ENCODE data around the gene SF1. TPM values are rescaled to one million over a fixed set of nuclear protein-coding genes. Genes with fewer than 3 reads are reported as not detected.

SF1 gene
- total RNA-seq, 2 donors from 2014 or later, result 1,476 to 1,622 TPM

DNA sequence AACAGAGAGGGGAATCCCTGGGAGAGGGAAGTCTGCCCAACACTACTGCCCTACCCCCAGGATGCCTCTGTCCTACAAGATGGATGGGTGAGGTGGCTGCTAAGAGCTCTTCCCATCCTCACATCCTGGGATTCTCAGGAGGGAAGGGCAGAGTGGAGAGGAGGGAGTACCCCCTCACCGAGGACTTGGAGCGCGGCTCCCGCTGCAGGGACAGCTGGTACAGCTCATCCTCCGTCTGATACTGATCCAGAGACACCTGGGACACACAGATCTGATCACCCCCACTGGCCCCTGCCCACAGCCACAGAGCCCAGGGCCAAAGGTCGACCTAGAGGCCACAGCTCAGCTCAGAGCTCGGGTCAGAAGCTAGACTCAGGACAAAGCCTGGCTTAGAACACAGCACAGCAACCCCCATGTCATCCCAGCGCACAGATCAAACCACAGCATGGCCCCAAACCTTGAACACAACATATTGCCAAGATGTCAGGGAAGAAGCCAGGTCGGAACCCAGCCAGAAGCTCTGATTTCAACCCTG lies 42.5 kb downstream of the SF1 start:
- H3K27ac Mint-ChIP-seq, result peak overlapping the region; percentile 86
- ATAC-seq (no peak), DNase-seq (no peak)
- H3K36me3 Mint-ChIP-seq (ENCODE audit: low read depth), result peaks cover 7% of the 10 kb centered on the region
- no peaks in the 10 kb centered on the region for H3K9me3 ChIP-seq (ENCODE audit: control insufficient read depth, low read length, poor library complexity, severe bottlenecking)
- no peaks in the 10 kb centered on the region for H3K27me3 Mint-ChIP-seq
- no peak overlapping the region for H3K4me3 Mint-ChIP-seq
- peaks cover 26% of the 10 kb centered on the region for H3K4me1 Mint-ChIP-seq

DNA sequence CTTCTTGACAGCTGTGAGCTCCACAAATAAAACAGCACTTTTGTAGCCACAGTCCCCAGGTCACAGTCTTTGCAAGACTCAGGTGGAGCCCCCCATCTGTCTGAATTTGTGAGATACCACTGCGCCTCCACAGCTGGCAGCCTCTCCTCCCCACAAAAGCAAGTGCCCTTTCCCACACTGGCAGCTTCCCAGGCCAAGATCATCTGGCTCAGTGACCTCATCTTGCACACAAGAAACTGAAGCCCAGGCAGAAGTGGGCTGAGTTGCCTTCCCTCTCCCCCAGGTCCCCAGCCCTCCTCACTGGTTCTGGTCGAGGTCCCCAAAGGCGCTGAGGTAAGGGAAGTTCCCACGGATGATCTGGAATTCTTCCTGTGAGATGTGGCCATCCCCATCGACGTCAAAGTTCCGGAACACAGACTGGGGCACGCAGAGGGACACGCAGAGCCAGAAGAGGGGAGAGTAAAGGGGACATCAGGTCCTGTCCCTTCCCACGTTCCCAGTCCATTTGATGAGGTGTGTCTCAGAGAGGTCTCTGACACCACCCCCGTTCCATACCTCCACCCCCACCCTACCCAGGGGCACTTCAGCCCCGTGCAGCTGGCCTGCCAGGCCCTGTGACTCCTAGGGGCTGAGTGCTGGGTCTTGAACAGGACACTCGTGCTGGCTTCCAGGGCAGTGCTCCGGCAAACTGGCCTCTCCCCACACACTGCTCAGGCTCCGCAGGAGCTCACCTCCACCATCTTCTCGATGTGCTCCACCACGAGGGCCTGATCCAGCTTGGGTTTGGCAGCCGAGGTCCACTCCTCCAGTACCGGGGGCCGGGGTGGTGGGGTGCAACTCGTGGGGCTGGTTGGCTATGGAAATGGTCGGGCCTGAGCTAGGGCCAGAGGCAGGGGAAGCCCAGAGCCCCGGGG lies 43.3 kb downstream of the SF1 start:
- Mint-ChIP-seq H3K27ac (peak overlapping the region; percentile 86), H3K27me3 (no peaks in the 10 kb centered on the region), H3K4me1 (peaks cover 20% of the 10 kb centered on the region), H3K4me3 (no peak overlapping the region), H3K36me3 (ENCODE audit: low read depth) (peaks cover 2% of the 10 kb centered on the region)
- no peaks in the 10 kb centered on the region for H3K9me3 ChIP-seq (ENCODE audit: control insufficient read depth, low read length, poor library complexity, severe bottlenecking)
- no peak for DNase-seq
- no peak for ATAC-seq

DNA sequence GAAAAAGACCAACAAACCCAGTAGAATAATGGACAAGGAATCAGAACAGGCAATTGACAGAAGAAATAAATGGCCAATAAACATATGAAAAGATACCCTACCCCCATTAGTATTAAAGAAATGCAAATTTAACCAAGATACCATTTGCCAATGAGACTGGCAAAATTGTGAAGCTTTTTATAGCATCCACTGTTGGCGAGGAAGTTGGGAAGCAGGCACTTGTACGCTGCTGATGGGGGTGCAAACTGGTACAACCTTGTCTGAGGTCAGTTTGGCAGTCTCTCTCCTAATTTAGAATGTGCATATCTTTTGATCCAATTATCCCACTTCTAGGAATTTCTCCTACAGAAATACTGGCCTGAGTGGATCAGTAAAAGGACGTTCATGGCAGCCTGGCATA lies 46.7 kb downstream of the SF1 start:
- H3K9me3 ChIP-seq (ENCODE audit: control insufficient read depth, low read length, poor library complexity, severe bottlenecking), result no peaks in the 10 kb centered on the region
- Mint-ChIP-seq H3K4me3 (no peak overlapping the region), H3K27me3 (no peaks in the 10 kb centered on the region), H3K4me1 (peaks cover 13% of the 10 kb centered on the region), H3K36me3 (ENCODE audit: low read depth) (peaks cover 5% of the 10 kb centered on the region), H3K27ac (no peak overlapping the region)
- ATAC-seq (no peak), DNase-seq (no peak)

DNA sequence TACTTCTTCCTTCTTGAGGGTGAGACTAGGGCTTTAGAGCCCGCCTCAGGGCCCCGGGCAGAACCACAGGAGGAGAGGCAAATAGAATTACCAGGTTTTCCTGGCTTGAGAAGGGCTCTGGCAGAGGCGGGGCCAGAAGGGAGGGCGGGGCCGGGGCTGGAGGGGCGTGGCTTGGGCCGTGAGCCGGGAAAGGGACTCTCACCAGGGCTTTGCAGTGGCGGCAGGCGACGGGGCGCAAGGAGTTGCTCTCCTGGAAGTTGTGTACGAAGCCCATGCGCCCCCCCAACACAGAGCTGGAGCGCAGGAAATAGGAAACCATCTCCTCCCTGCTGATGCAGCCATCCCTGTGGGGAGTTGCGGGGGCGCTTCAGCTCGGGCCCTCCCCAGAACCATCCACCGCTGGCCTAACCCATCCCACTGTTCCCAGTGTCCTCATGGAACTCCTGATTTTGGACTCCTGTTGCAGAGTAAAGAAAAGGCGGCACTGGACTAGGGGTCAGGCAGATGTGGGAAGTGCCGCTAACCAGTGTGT lies 48.4 kb downstream of the SF1 start:
- DNase-seq (no peak), ATAC-seq (no peak)
- H3K36me3 Mint-ChIP-seq (ENCODE audit: low read depth), result peaks cover 5% of the 10 kb centered on the region
- H3K4me3 Mint-ChIP-seq, result no peak overlapping the region
- no peaks in the 10 kb centered on the region for H3K27me3 Mint-ChIP-seq
- H3K27ac Mint-ChIP-seq, result no peak overlapping the region
- no peaks in the 10 kb centered on the region for H3K9me3 ChIP-seq (ENCODE audit: control insufficient read depth, low read length, poor library complexity, severe bottlenecking)
- H3K4me1 Mint-ChIP-seq, result peaks cover 14% of the 10 kb centered on the region

DNA sequence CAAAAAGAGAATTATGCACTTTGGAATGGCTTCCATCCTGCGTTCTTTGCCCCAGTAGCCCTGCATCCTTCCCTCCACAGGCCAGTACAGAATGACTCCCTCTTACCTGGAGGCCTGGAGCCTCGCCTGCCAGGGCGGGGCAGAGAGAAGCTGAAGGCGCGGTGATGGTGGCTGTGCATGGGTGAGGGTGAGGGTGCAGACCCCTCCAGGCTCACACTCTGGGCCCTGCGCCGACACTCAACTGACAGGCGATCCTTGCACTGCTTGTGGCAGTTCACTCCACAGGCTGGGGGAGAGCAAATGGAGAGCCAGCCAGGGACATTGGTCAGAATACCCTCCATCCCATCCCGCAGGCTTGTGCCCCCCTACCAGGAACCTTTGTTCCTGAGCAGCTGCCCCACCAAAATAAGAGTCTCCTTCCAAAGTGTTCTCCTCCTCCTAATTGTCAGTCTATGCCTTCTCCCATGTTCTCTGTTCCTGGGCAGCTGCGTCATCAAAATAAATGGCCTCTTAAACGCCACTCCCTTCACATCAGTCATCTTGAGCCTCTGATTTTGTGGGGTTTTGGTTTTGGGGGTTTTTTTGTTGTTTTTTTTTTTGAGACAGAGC lies 49.5 kb downstream of the SF1 start:
- no peak overlapping the region for H3K4me3 Mint-ChIP-seq
- H3K27ac Mint-ChIP-seq, result no peak overlapping the region
- peaks cover 20% of the 10 kb centered on the region for H3K4me1 Mint-ChIP-seq
- no peak for DNase-seq
- H3K9me3 ChIP-seq (ENCODE audit: control insufficient read depth, low read length, poor library complexity, severe bottlenecking), result no peaks in the 10 kb centered on the region
- no peak for ATAC-seq
- peaks cover 5% of the 10 kb centered on the region for H3K36me3 Mint-ChIP-seq (ENCODE audit: low read depth)
- H3K27me3 Mint-ChIP-seq, result no peaks in the 10 kb centered on the region

DNA sequence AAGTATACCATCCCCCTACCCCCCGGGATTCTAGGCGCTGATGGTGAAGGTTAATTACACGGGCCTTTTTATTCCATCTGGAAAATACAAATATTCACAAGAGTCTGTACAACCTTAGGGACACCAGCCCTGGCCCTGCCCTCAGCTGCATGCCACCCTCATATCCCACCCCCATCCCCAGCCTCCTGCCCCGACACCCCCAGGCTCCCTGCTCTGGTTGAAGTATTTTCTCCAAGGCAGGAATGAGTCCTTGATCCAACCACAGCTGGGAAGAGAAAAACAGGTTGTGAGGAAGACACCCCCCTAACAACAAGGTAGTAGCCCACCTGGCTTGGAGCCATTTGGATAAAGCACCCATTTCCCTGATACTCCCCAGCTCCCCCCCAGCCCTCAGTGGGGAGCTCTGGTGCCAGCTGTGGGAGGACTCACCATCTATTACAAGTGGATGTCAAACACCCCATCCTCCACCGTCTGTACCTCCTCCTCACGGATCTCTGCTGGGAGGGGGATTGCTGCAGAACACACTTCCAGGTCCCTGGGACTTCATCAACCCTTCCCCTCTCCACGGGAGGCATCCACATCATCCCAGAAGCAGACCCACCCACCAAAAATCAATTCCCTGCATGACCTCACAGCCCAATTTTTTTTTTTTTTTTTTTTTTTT lies 51.3 kb downstream of the SF1 start:
- no peak for ATAC-seq
- Mint-ChIP-seq H3K27me3 (peaks cover 4% of the 10 kb centered on the region), H3K4me3 (no peak overlapping the region), H3K36me3 (ENCODE audit: low read depth) (peaks cover 7% of the 10 kb centered on the region), H3K27ac (peak overlapping the region; percentile 32), H3K4me1 (peaks cover 24% of the 10 kb centered on the region)
- H3K9me3 ChIP-seq (ENCODE audit: control insufficient read depth, low read length, poor library complexity, severe bottlenecking), result no peaks in the 10 kb centered on the region
- no peak for DNase-seq

DNA sequence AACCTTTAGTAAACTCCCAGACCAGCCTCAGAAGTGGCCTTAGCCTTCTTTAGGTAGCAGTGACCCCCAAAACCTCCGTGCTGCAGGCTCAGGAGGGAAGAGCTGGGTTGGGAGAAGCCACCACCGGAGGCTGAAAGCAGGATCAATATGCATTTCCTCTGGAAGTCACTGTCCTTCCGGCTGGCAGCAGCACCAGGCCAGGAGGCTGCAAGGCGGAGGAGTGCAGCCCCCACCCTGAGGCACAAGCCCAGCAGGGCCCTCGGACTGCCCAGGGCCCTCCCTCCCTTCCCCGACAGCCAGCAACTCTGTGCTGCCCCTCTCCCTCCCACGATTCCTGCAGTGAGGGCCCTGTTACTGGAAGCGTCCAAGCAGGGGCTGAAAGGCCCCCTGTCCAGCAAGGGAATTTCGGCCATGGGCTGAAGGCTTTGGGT lies 52.1 kb downstream of the SF1 start:
- H3K9me3 ChIP-seq (ENCODE audit: control insufficient read depth, low read length, poor library complexity, severe bottlenecking), result no peaks in the 10 kb centered on the region
- Mint-ChIP-seq H3K4me3 (no peak overlapping the region), H3K27me3 (peaks cover 10% of the 10 kb centered on the region), H3K4me1 (peaks cover 22% of the 10 kb centered on the region), H3K36me3 (ENCODE audit: low read depth) (peaks cover 5% of the 10 kb centered on the region), H3K27ac (no peak overlapping the region)
- DNase-seq (no peak), ATAC-seq (no peak)

DNA sequence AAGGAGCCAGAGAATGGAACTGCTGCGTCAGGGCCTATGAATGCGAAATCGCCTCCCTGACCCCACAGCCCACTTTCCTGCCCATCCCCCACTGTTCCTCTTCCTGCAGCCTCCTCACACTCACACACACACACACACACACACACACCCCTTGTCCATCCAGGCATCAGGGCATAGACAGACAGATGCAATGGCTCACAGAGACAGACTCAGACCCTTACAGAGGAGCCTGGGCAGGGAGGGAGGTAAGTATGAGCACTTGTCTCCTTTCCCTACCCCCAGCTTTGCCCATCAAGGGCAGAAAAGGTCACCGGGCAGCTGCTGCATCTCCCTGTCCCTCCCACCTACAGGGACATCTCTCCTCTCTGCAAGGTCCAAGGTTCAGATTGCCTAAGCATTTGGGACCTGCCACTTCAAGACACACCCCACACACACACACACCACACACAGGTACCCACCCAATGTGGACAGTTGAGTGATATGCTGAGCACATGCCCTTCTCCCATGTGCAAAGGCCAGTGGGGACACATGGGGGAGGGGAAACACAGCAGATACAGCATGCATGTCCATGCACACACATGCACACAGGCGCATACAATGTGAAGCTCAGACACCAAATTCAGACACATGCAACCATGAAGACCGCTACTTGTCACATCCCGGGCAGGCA lies 53.3 kb downstream of the SF1 start:
- peaks cover 23% of the 10 kb centered on the region for H3K27me3 Mint-ChIP-seq
- peaks cover 24% of the 10 kb centered on the region for H3K4me1 Mint-ChIP-seq
- H3K27ac Mint-ChIP-seq, result peak overlapping the region; percentile 41
- no peak overlapping the region for H3K4me3 Mint-ChIP-seq
- ATAC-seq (no peak), DNase-seq (no peak)
- H3K9me3 ChIP-seq (ENCODE audit: control insufficient read depth, low read length, poor library complexity, severe bottlenecking), result no peaks in the 10 kb centered on the region
- H3K36me3 Mint-ChIP-seq (ENCODE audit: low read depth), result peaks cover 5% of the 10 kb centered on the region

DNA sequence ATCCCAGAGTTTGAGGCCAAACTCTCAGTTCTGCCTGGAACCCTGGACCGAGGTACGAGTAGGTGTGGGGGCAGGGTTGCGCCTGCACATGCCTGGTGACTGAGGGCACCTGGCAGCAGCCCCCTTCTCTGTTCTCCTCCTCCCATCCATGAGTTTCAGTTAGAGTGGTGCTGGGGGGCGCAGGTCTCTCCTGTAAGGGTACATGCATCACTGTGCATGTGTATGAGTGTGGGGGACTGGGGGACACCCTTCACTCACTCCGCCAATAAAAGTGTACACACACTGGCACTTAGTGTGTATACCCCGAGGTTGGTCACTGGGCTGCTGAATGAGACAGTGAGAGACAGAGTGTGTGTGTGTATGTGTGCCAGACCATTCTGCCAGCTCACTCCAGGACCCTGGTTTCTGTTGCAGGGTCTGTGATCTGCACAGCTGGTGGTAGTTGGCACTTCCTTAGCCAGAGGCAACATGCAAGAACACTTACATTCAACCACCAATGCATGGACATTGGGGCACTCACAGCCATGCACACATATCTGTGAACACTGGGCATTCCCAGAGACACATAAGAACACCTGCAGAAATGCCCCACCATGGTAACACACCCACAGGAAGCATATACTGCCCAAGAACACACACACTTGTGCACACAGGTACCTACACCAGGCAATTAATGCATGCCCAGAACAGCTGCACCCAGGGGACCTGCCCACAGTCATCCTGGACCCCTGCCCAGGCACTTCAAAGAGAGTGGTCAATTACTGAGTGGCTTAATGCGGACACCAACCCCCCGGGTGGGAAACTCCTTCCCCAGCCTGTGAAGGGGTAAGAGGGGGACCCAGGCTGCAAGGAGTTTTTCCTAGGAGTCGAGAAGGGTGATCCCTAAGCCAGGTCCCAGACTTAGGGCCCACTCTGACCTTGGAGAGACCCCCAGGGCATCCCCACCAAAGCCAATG lies 54.2 kb downstream of the SF1 start:
- Mint-ChIP-seq H3K27me3 (peaks cover 25% of the 10 kb centered on the region), H3K4me3 (peak overlapping the region; percentile 68), H3K27ac (no peak overlapping the region), H3K4me1 (peaks cover 22% of the 10 kb centered on the region), H3K36me3 (ENCODE audit: low read depth) (peaks cover 5% of the 10 kb centered on the region)
- DNase-seq, result no peak
- no peaks in the 10 kb centered on the region for H3K9me3 ChIP-seq (ENCODE audit: control insufficient read depth, low read length, poor library complexity, severe bottlenecking)
- no peak for ATAC-seq

DNA sequence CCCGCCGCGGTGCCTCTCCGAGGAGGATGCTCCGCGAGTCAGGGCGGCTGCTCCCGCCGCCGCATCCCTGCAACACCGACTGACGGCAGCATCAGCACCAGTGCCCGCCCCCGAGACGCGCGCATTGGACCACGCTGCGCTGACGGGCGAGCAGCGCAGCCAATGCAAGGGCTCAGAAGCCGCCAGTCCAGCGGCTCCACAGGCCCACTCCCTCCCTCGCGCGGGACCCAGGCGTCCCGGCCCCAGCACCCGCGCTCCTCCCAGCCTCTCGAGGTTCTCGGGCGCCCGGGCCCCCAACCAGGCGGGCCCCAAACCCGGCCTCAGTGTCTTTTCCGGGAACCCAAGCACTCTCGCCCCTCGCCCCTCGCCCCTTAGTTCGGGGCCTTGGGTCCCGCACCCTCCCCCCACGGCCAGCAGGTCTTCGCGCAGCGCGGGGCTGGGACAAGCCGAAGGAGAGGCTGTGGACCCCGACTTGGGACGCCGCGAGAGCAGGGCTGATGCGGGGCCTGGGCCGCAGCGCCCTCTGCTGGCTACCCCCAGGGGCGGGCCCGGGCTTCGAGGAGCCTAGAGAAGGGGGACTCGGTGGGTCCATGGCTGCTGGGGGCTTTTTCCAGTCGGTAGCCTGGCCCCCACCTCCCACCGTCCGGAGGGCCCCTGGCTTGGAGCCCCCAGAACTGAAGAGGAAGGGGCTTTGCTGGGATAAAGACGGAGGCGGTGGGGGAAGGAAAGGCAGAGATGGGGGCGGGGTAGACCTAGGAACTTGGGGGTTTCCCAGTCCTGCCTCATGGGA lies 55.0 kb downstream of the SF1 start, which contains the start of gene NRXN2:
TSS of gene NRXN2 (minus strand) at position 81 of the 790 bp plus-strand sequence. CDS start 9,498 bp downstream, outside the sequence.
- peaks cover 22% of the 10 kb centered on the region for H3K4me1 Mint-ChIP-seq
- ATAC-seq (peak; percentile 95), DNase-seq (peak; percentile 77 to 83 (median 82))
- H3K27ac Mint-ChIP-seq, result no peak within 1 kb of the TSS
- H3K27me3 Mint-ChIP-seq, result peaks cover 27% of the 10 kb centered on the region
- peaks cover 5% of the 10 kb centered on the region for H3K36me3 Mint-ChIP-seq (ENCODE audit: low read depth)
- H3K4me3 Mint-ChIP-seq, result peak within 1 kb of the TSS; percentile 76
- no peaks in the 10 kb centered on the region for H3K9me3 ChIP-seq (ENCODE audit: control insufficient read depth, low read length, poor library complexity, severe bottlenecking)
